GM23338 (cell line): ENCODE measurements around the gene LTN1.

Source experiments
- CREB1 ChIP-seq: fragments of 250-450 bp; sonication (Bioruptor Pico); IDR thresholded peaks from 2 replicates; pipeline ENCODE4 v1.5.0; 2020; ENCODE audit warnings: low read depth, mild to moderate bottlenecking, moderate library complexity
- EZH2 ChIP-seq: fragments of 200-600 bp; sonication (generic); IDR thresholded peaks from one replicate; pipeline ENCODE4 v1.8.0; 2017; ENCODE audit warnings: antibody characterized with exemption, mild to moderate bottlenecking, low read depth; ENCODE audit not compliant: unreplicated experiment
- EZH2phosphoT487 ChIP-seq: fragments of 200-600 bp; sonication (generic); IDR thresholded peaks from one replicate; pipeline ENCODE4 v1.8.1; 2018; ENCODE audit warnings: antibody characterized with exemption; ENCODE audit not compliant: unreplicated experiment
- JUNB ChIP-seq: IDR thresholded peaks from one replicate; pipeline ENCODE4 v1.6.1; 2016; ENCODE audit warnings: antibody characterized with exemption; ENCODE audit not compliant: unreplicated experiment
- NANOG ChIP-seq: IDR thresholded peaks from 2 replicates; pipeline ENCODE4 v1.6.1; 2016; ENCODE audit warnings: antibody characterized with exemption, borderline replicate concordance
- POLR2AphosphoS5 ChIP-seq: IDR thresholded peaks from 2 replicates; pipeline ENCODE4 v1.6.1; 2016; ENCODE audit warnings: antibody characterized with exemption, low read depth
- STAT1 ChIP-seq: IDR thresholded peaks from one replicate; pipeline ENCODE4 v1.6.1; 2016; ENCODE audit warnings: antibody characterized with exemption; ENCODE audit not compliant: unreplicated experiment
- ZNF114 ChIP-seq: fragments of 250-450 bp; sonication (Bioruptor Pico); IDR thresholded peaks from 2 replicates; pipeline ENCODE4 v1.5.0; 2020; ENCODE audit warnings: mild to moderate bottlenecking, moderate library complexity
- TF ChIP-seq, protein P1 (sequence below), 2 experiments: fragments of 200-600 bp in 1 of 2; sonication (generic) in 1 of 2; conservative IDR thresholded peaks; 2 replicates each; pipeline versions ENCODE4 v1.5.1 to v1.6.1; 2016 to 2017; ENCODE audit warnings: antibody characterized with exemption in 2 of 2, low read depth in 2 of 2, mild to moderate bottlenecking in 2 of 2, moderate library complexity in 1 of 2
- TF ChIP-seq, protein P2 (sequence below): IDR thresholded peaks from 2 replicates; pipeline ENCODE4 v1.6.1; 2016; ENCODE audit warnings: antibody characterized with exemption
- TF ChIP-seq, protein P3 (sequence below): IDR thresholded peaks from one replicate; pipeline ENCODE4 v1.6.1; 2018; ENCODE audit warnings: antibody characterized with exemption; ENCODE audit not compliant: unreplicated experiment

DNA sequence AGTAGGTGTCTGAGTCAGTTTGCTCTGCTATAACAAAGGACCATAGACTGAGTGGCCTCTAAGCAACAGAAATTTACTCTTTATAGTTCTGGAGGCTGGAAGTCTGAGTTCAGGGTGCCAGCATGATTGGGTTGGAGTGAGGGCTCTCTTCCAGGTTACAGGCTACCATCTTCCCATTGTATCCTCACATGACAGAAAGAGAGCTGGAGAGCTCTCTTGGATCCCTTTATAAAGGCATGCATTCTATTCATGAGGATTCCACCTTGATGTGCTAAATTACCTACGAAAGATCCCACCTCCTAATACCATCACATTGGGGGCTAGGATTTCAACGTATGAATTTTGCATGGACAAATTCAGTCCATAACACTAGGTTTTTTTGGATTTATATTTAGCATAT is 79.6 kb downstream of the LTN1 start:
- TF ChIP-seq, protein P1, sequence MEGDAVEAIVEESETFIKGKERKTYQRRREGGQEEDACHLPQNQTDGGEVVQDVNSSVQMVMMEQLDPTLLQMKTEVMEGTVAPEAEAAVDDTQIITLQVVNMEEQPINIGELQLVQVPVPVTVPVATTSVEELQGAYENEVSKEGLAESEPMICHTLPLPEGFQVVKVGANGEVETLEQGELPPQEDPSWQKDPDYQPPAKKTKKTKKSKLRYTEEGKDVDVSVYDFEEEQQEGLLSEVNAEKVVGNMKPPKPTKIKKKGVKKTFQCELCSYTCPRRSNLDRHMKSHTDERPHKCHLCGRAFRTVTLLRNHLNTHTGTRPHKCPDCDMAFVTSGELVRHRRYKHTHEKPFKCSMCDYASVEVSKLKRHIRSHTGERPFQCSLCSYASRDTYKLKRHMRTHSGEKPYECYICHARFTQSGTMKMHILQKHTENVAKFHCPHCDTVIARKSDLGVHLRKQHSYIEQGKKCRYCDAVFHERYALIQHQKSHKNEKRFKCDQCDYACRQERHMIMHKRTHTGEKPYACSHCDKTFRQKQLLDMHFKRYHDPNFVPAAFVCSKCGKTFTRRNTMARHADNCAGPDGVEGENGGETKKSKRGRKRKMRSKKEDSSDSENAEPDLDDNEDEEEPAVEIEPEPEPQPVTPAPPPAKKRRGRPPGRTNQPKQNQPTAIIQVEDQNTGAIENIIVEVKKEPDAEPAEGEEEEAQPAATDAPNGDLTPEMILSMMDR (conservative IDR thresholded peaks at IDR 0.05; ENCODE audit: low read depth in 2 of 2) = no peak
- TF ChIP-seq EZH2phosphoT487 (no peak), POLR2AphosphoS5 (no peak), JUNB (no peak), EZH2 (no peak), NANOG (no peak), ZNF114 (CRISPR knock-in tag) (no peak), CREB1 (CRISPR knock-in tag) (no peak), STAT1 (no peak)
- TF ChIP-seq, protein P2, sequence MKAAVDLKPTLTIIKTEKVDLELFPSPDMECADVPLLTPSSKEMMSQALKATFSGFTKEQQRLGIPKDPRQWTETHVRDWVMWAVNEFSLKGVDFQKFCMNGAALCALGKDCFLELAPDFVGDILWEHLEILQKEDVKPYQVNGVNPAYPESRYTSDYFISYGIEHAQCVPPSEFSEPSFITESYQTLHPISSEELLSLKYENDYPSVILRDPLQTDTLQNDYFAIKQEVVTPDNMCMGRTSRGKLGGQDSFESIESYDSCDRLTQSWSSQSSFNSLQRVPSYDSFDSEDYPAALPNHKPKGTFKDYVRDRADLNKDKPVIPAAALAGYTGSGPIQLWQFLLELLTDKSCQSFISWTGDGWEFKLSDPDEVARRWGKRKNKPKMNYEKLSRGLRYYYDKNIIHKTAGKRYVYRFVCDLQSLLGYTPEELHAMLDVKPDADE = no peak
- TF ChIP-seq, protein P3, sequence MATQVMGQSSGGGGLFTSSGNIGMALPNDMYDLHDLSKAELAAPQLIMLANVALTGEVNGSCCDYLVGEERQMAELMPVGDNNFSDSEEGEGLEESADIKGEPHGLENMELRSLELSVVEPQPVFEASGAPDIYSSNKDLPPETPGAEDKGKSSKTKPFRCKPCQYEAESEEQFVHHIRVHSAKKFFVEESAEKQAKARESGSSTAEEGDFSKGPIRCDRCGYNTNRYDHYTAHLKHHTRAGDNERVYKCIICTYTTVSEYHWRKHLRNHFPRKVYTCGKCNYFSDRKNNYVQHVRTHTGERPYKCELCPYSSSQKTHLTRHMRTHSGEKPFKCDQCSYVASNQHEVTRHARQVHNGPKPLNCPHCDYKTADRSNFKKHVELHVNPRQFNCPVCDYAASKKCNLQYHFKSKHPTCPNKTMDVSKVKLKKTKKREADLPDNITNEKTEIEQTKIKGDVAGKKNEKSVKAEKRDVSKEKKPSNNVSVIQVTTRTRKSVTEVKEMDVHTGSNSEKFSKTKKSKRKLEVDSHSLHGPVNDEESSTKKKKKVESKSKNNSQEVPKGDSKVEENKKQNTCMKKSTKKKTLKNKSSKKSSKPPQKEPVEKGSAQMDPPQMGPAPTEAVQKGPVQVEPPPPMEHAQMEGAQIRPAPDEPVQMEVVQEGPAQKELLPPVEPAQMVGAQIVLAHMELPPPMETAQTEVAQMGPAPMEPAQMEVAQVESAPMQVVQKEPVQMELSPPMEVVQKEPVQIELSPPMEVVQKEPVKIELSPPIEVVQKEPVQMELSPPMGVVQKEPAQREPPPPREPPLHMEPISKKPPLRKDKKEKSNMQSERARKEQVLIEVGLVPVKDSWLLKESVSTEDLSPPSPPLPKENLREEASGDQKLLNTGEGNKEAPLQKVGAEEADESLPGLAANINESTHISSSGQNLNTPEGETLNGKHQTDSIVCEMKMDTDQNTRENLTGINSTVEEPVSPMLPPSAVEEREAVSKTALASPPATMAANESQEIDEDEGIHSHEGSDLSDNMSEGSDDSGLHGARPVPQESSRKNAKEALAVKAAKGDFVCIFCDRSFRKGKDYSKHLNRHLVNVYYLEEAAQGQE = no peak
